A549 (cell line): Measurements from ENCODE around the gene RAPGEF2. TPM values are rescaled to one million over a fixed set of nuclear protein-coding genes. Genes with fewer than 3 reads are reported as not detected.

ENCODE experiments used
- ATAC-seq, 2 experiments: fragments of 200-7000 bp in 1 of 2; fragments of >200 bp in 1 of 2; cut with Nextera tagmentation in 1 of 2; cut with Tn5 transposase in 1 of 2; 3 replicates each; pipeline versions ENCODE4 v1.8.0 to v1.9.1; 2018 to 2020; ENCODE audit warnings: mild to moderate bottlenecking in 1 of 2, moderate library complexity in 1 of 2
- CTCF ChIA-PET: fragments of 300-600 bp; sonication (Branson Sonifier 250); formaldehyde crosslinking; extraction: SDS; loops from one replicate; lab custom pipeline; 2021; ENCODE audit warnings: antibody characterized with exemption, inconsistent platforms; lab: Yijun Ruan, JAX
- POLR2A ChIA-PET: fragments of 350-600 bp; formaldehyde crosslinking; extraction: SDS; loops from one replicate; lab custom pipeline; 2021; ENCODE audit warnings: antibody characterized with exemption, inconsistent platforms; lab: Yijun Ruan, JAX
- DNase-seq, 2 experiments: peaks; one replicate each; pipeline versions ENCODE4 v3.0.0 to v3.0.0-alpha.2; 2011 to 2016; ENCODE audit warnings: low read depth in 1 of 2, low spot score in 1 of 2
- FAIRE-seq: peaks from 2 replicates; lab custom pipeline; 2011; peaks lifted over from hg19 to GRCh38; lab: Jason Lieb, UNC
- H3K27ac ChIP-seq, 2 experiments: fragments of >200 bp; sonication (Bioruptor Twin); formaldehyde crosslinking; 3 replicates each; pipeline ENCODE4 v1.5.1; 2016 to 2017
- H3K4me1 ChIP-seq: fragments of >200 bp; sonication (Bioruptor Twin); formaldehyde crosslinking; 3 replicates; pipeline ENCODE4 v1.6.1; 2016
- H3K4me2 ChIP-seq: fragments of >200 bp; sonication (Bioruptor Twin); formaldehyde crosslinking; 3 replicates; pipeline ENCODE4 v1.6.1; 2016
- H3K4me3 ChIP-seq: fragments of >200 bp; sonication (Bioruptor Twin); formaldehyde crosslinking; 3 replicates; pipeline ENCODE4 v1.5.1; 2016
- H3K9me3 ChIP-seq: fragments of >200 bp; sonication (Bioruptor Twin); formaldehyde crosslinking; 3 replicates; pipeline ENCODE4 v1.6.1; 2016
- ATOH8 ChIP-seq: fragments of 250-450 bp; sonication (Bioruptor Pico); IDR thresholded peaks from 2 replicates; pipeline ENCODE4 v1.5.0; 2020; ENCODE audit warnings: low read depth, mild to moderate bottlenecking, moderate library complexity
- BCL3 ChIP-seq: fragments of >200 bp; sonication (Bioruptor Twin); formaldehyde crosslinking; IDR thresholded peaks from 3 replicates; pipeline ENCODE4 v1.6.1; 2016
- CBX2 ChIP-seq: fragments of 200-600 bp; sonication (generic); IDR thresholded peaks from 2 replicates; pipeline ENCODE4 v1.6.1; 2016; ENCODE audit warnings: low read depth, mild to moderate bottlenecking, borderline replicate concordance
- CEBPB ChIP-seq, 2 experiments: fragments of >200 bp in 1 of 2; sonication (Bioruptor Twin) in 1 of 2; formaldehyde crosslinking in 1 of 2; IDR thresholded peaks; 2 replicates each; pipeline ENCODE4 v1.6.1; 2012 to 2016
- CHD2 ChIP-seq: fragments of 150-350 bp; IDR thresholded peaks from 2 replicates; pipeline ENCODE4 v1.6.1; 2014; ENCODE audit warnings: low read length; ENCODE audit not compliant: partially characterized antibody
- EP300 ChIP-seq, 2 experiments: fragments of >200 bp; sonication (Bioruptor Twin); formaldehyde crosslinking; IDR thresholded peaks; 2 replicates in 1 of 2; 3 replicates in 1 of 2; pipeline ENCODE4 v1.6.1; 2016 to 2017
- ESRRA ChIP-seq: fragments of 150-350 bp; IDR thresholded peaks from 2 replicates; pipeline ENCODE4 v1.6.1; 2014; ENCODE audit warnings: mild to moderate bottlenecking, low read length, borderline replicate concordance
- FOSL2 ChIP-seq, 2 experiments: fragments of 450-650 bp in 1 of 2; fragments of >200 bp in 1 of 2; sonication (Bioruptor Twin) in 1 of 2; formaldehyde crosslinking; IDR thresholded peaks; 2 replicates each; pipeline versions ENCODE4 v1.5.0 to v1.6.1; 2016 to 2020; ENCODE audit warnings: mild to moderate bottlenecking in 1 of 2, moderate library complexity in 1 of 2
- FOXS1 ChIP-seq: fragments of 250-450 bp; sonication (Bioruptor Pico); IDR thresholded peaks from 2 replicates; pipeline ENCODE4 v1.5.0; 2020; ENCODE audit warnings: mild to moderate bottlenecking, moderate library complexity
- GATA3 ChIP-seq: IDR thresholded peaks from 2 replicates; pipeline ENCODE4 v1.6.1; 2012; ENCODE audit warnings: borderline replicate concordance
- HES2 ChIP-seq: fragments of >200 bp; sonication (Bioruptor Twin); formaldehyde crosslinking; IDR thresholded peaks from 2 replicates; pipeline ENCODE4 v1.6.1; 2016
- HOXA7 ChIP-seq: fragments of 250-450 bp; sonication (Bioruptor Pico); IDR thresholded peaks from 2 replicates; pipeline ENCODE4 v1.5.0; 2020; ENCODE audit warnings: mild to moderate bottlenecking, moderate library complexity
- KDM1A ChIP-seq: fragments of 200-600 bp; sonication (generic); IDR thresholded peaks from 2 replicates; pipeline ENCODE4 v1.6.1; 2016; ENCODE audit warnings: low read depth, mild to moderate bottlenecking
- KDM5A ChIP-seq: fragments of 200-600 bp; sonication (generic); IDR thresholded peaks from 2 replicates; pipeline ENCODE4 v1.6.1; 2016; ENCODE audit warnings: antibody characterized with exemption, mild to moderate bottlenecking
- MAZ ChIP-seq: fragments of 150-350 bp; IDR thresholded peaks from 2 replicates; pipeline ENCODE4 v1.6.1; 2014; ENCODE audit warnings: antibody characterized with exemption, low read depth, low read length, borderline replicate concordance
- MYC ChIP-seq: IDR thresholded peaks from 2 replicates; pipeline ENCODE4 v1.6.1; 2012; ENCODE audit warnings: mild to moderate bottlenecking, inconsistent platforms, low read length, improper control_type of control experiment, borderline replicate concordance
- NFE2L2 ChIP-seq: fragments of 150-350 bp; conservative IDR thresholded peaks from 2 replicates; pipeline ENCODE4 v1.6.1; 2014; ENCODE audit warnings: low read length
- NPAS2 ChIP-seq: fragments of 250-450 bp; sonication (Bioruptor Pico); IDR thresholded peaks from 2 replicates; pipeline ENCODE4 v1.8.0; 2022; ENCODE audit warnings: mild to moderate bottlenecking, moderate library complexity, borderline replicate concordance
- PBX3 ChIP-seq: IDR thresholded peaks from 2 replicates; pipeline ENCODE4 v1.6.1; 2012
- POLR2A ChIP-seq: IDR thresholded peaks from 2 replicates; pipeline ENCODE4 v1.6.1; 2012; ENCODE audit warnings: mild to moderate bottlenecking, low read length
- RCOR1 ChIP-seq: fragments of 150-350 bp; IDR thresholded peaks from 2 replicates; pipeline ENCODE4 v1.6.1; 2014; ENCODE audit warnings: antibody characterized with exemption, low read length, low read depth
- RNF2 ChIP-seq: fragments of 200-600 bp; sonication (generic); IDR thresholded peaks from 2 replicates; pipeline ENCODE4 v1.6.1; 2016; ENCODE audit warnings: low read depth, mild to moderate bottlenecking, antibody characterized with exemption, moderate library complexity, borderline replicate concordance
- SMC3 ChIP-seq: fragments of >200 bp; sonication (Bioruptor Twin); formaldehyde crosslinking; IDR thresholded peaks from 3 replicates; pipeline ENCODE4 v1.6.1; 2018; ENCODE audit warnings: inconsistent platforms
- TFCP2L1 ChIP-seq: fragments of 250-450 bp; sonication (Bioruptor Pico); IDR thresholded peaks from 2 replicates; pipeline ENCODE4 v1.5.0; 2021; ENCODE audit warnings: mild to moderate bottlenecking
- TP53 ChIP-seq: fragments of 250-450 bp; sonication (Bioruptor Pico); IDR thresholded peaks from 2 replicates; pipeline ENCODE4 v1.5.0; 2021; ENCODE audit warnings: mild to moderate bottlenecking, moderate library complexity
- ZSCAN20 ChIP-seq: fragments of 250-450 bp; sonication (Bioruptor Pico); IDR thresholded peaks from 2 replicates; pipeline ENCODE4 v1.8.0; 2022; ENCODE audit warnings: mild to moderate bottlenecking, moderate library complexity
- WGBS: methylation state at CpG from one replicate; pipeline ENCODE4 v1.1.6; 2017; ENCODE audit errors: missing lambda C conversion rate; 5-methylcytosine and 5-hydroxymethylcytosine counted together
- polyA plus RNA-seq, 4 experiments: library from polyadenylated mRNA; depleted of rRNA in 3 of 4; stranded (reverse); fragments of >200 nt; fragmentation: RNase III in 1 of 4; extraction: RNeasy Plus Mini Kit Qiagen cat#74134 plus additional on column Dnase treatment in 1 of 4; gene quantifications; 2 replicates in 3 of 4; 3 replicates in 1 of 4; pipeline ENCODE4 v1.2.3, GENCODE V29; 2011 to 2017

The RAPGEF2 gene
- polyA plus RNA-seq, 2 of the 4 experiments (the other 2 are of a cell fraction): 10.7 to 31.8 TPM

GRCh38 chr4:159368320-159368719 is 265.4 kb downstream of the RAPGEF2 start:
- ChIA-PET CTCF (interaction anchor here (1.0 kb wide), 1 partner anchor 9 kb away, joined by 3 read pairs; no protein-coding TSS in a partner anchor), POLR2A (no interaction called here)
- Histone ChIP-seq H3K9me3 (no peaks in the 10 kb centered on the region), H3K4me3 (no peak overlapping the region), H3K4me2 (no peak overlapping the region), H3K27ac (no peak overlapping the region), H3K4me1 (peaks cover 5% of the 10 kb centered on the region; the same call in 1 of the 3 replicates)
- no peak for TF ChIP-seq GATA3
- no peak for TF ChIP-seq KDM5A
- TF ChIP-seq CEBPB (IDR thresholded peaks at IDR 0.05): no peak
- TF ChIP-seq CHD2: no peak
- TF ChIP-seq NPAS2 (CRISPR knock-in tag): no peak
- TF ChIP-seq FOSL2 (IDR thresholded peaks at IDR 0.05): no peak
- no peak for TF ChIP-seq FOSL2 (CRISPR knock-in tag; IDR thresholded peaks at IDR 0.05)
- no peak for TF ChIP-seq POLR2A
- TF ChIP-seq TFCP2L1 (CRISPR knock-in tag): no peak
- TF ChIP-seq SMC3: no peak
- 92% methylated on average over 1 of the region's 2 CpGs for WGBS
- FAIRE-seq: no peak
- no peak; a peak in 1 of 6 replicates for ATAC-seq
- no peak for DNase-seq

GRCh38 chr4:159369256-159369655 is 266.4 kb downstream of the RAPGEF2 start:
- 78% methylated on average over 8 of the region's 8 CpGs for WGBS
- no peak for FAIRE-seq

GRCh38 chr4:159370286-159370685 is 267.4 kb downstream of the RAPGEF2 start:
- peaks cover 5% of the 10 kb centered on the region; the same call in 1 of the 3 replicates for H3K4me1 ChIP-seq
- H3K9me3 ChIP-seq: no peaks in the 10 kb centered on the region
- no peak for TF ChIP-seq NPAS2 (CRISPR knock-in tag)
- no peak for TF ChIP-seq TP53 (CRISPR knock-in tag)
- TF ChIP-seq ZSCAN20 (CRISPR knock-in tag): no peak
- no peak for TF ChIP-seq HES2
- no peak for TF ChIP-seq RNF2
- no peak for TF ChIP-seq BCL3
- no peak for TF ChIP-seq MAZ
- no peak for TF ChIP-seq ESRRA
- TF ChIP-seq ATOH8 (CRISPR knock-in tag): no peak
- TF ChIP-seq PBX3: no peak
- TF ChIP-seq FOXS1: no peak
- TF ChIP-seq CBX2: no peak
- no peak for TF ChIP-seq FOSL2 (IDR thresholded peaks at IDR 0.05)
- no peak for TF ChIP-seq FOSL2 (CRISPR knock-in tag; IDR thresholded peaks at IDR 0.05)
- WGBS: 68% methylated on average over 1 of the region's 1 CpG
- H3K27ac ChIP-seq: no peak overlapping the region
- DNase-seq: no peak
- POLR2A ChIA-PET: no interaction called here
- H3K4me2 ChIP-seq: no peak overlapping the region
- no peak overlapping the region for H3K4me3 ChIP-seq
- FAIRE-seq: no peak
- CTCF ChIA-PET: no interaction called here
- no peak for ATAC-seq

More at GRCh38 chr4:159369256-159369655, 266.4 kb downstream of the RAPGEF2 start:
- ATAC-seq: no peak
- Histone ChIP-seq H3K27ac (no peak overlapping the region), H3K4me1 (peaks cover 5% of the 10 kb centered on the region; the same call in 1 of the 3 replicates), H3K4me2 (no peak overlapping the region), H3K9me3 (no peaks in the 10 kb centered on the region), H3K4me3 (no peak overlapping the region)
- TF ChIP-seq GATA3 (no peak), KDM5A (no peak), RCOR1 (no peak), KDM1A (no peak), MYC (no peak), POLR2A (no peak), HOXA7 (CRISPR knock-in tag) (no peak), PBX3 (no peak), MAZ (no peak), EP300 (IDR thresholded peaks at IDR 0.05) (no peak), NFE2L2 (no peak), ZSCAN20 (CRISPR knock-in tag) (no peak), FOXS1 (no peak)
- POLR2A ChIA-PET: no interaction called here
- CTCF ChIA-PET: no interaction called here
- DNase-seq: no peak
